SH-SY5Y (cell line): ENCODE data around the gene PLCD1.

Experiments
- GATA2 ChIP-seq: IDR thresholded peaks from 2 replicates; pipeline ENCODE4 v1.6.1; 2011; ENCODE audit warnings: mild to moderate bottlenecking, low read depth, low read length
- GATA3 ChIP-seq: IDR thresholded peaks from 2 replicates; pipeline ENCODE4 v1.6.1; 2011; ENCODE audit warnings: low read depth, mild to moderate bottlenecking, low read length, moderate library complexity

GRCh38 chr3:38022896-38023709, 6.3 kb downstream of the PLCD1 start:
- no peak for TF ChIP-seq GATA3
- TF ChIP-seq GATA2 = no peak
